BLaER1 treated with 17β-estradiol and CSF1 and Interleukin-3, amounts not matched to agents 10 nM and 100 nM (cell line): ENCODE results near the gene CD4.

Source experiments
- H3K27ac ChIP-seq, 11 experiments: shearing (Covaris generic); formaldehyde crosslinking; 2 replicates each; pipeline ENCODE4 v1.8.1; 2022
- H3K27me3 ChIP-seq, 11 experiments: shearing (Covaris generic); formaldehyde crosslinking; 2 replicates each; pipeline ENCODE4 v1.8.1; 2022
- H3K36me3 ChIP-seq, 11 experiments: shearing (Covaris generic); formaldehyde crosslinking; 2 replicates each; pipeline ENCODE4 v1.8.1; 2022
- H3K4me1 ChIP-seq, 10 experiments: shearing (Covaris generic); formaldehyde crosslinking; 2 replicates each; pipeline ENCODE4 v1.8.1; 2022
- H3K4me2 ChIP-seq, 11 experiments: shearing (Covaris generic); formaldehyde crosslinking; 2 replicates each; pipeline ENCODE4 v1.8.1; 2022
- H3K4me3 ChIP-seq, 10 experiments: shearing (Covaris generic); formaldehyde crosslinking; 2 replicates each; pipeline ENCODE4 v1.8.1; 2022
- H3K9ac ChIP-seq, 11 experiments: shearing (Covaris generic); formaldehyde crosslinking; 2 replicates each; pipeline ENCODE4 v1.8.1; 2022
- H3K9me3 ChIP-seq, 11 experiments: shearing (Covaris generic); formaldehyde crosslinking; replicated peaks in 1 of 11; 2 replicates each; pipeline ENCODE4 v1.8.1; 2022
- H4K20me1 ChIP-seq, 11 experiments: shearing (Covaris generic); formaldehyde crosslinking; 2 replicates each; pipeline ENCODE4 v1.8.1; 2022
- Cebpa-rat ChIP-seq, 11 experiments: shearing (Covaris generic); IDR thresholded peaks; 2 replicates each; pipeline ENCODE4 v1.8.1; 2022

CD4 gene

DNA sequence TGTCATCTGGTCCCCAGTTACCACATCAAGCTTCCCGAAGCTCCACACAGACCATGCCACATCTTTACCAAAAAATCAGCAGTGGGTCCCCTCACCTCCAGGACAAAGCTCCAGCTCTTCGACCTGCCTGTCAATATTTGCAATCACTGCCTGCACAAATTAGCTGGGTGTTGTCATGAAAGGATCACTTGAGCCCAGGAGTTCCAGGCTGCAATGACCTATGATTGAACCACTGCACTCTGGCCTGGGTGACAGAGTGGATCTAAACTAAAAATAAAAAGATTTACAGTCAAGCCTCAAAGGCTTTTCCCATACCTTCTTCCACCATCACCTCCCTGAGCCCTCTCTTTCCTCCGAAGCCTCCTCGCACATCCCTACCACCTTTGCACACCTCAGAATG is 7.2 kb downstream of the CD4 start:
- H3K9me3 ChIP-seq = peaks cover 0 to 4% (median 0%) of the 10 kb centered on the region in 11 experiments; a peak in 1 of 22 replicates
- peaks cover 0 to 20% (median 0%) of the 10 kb centered on the region in 11 experiments; a peak in 2 of 22 replicates for H3K36me3 ChIP-seq
- H3K27ac ChIP-seq = no peak overlapping the region
- no peak overlapping the region for H3K4me3 ChIP-seq
- peaks cover 0 to 30% (median 3%) of the 10 kb centered on the region in 11 experiments; a peak in 10 of 22 replicates for H4K20me1 ChIP-seq
- H3K27me3 ChIP-seq = peaks cover 43 to 89% (median 81%) of the 10 kb centered on the region in 11 experiments
- no peak overlapping the region for H3K4me2 ChIP-seq
- TF ChIP-seq Cebpa-rat (IDR thresholded peaks at IDR 0.05) = no peak
- no peak overlapping the region for H3K9ac ChIP-seq
- H3K4me1 ChIP-seq = peaks cover 22 to 27% (median 24%) of the 10 kb centered on the region in 10 experiments

DNA sequence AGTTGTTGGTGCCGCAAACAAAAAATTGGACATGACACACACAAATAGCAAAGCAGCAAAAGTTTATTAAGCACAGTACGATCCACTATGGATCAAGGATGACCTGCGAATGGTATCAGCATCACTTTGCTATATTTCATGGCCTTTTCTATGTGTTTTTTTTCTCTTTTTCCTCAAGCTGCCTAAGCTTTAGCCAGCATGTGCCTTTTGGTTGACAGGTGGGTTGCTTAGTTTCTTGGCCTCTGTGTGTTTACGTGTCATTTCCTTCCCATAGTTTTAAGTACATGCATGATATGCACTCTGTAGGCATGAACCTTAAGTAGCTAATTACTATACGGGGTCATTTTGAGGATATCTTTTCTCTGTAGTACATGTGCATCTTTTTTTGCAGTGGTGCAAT is 9.8 kb downstream of the CD4 start:
- H3K27me3 ChIP-seq = peaks cover 43 to 68% (median 63%) of the 10 kb centered on the region in 11 experiments
- H3K9me3 ChIP-seq = peaks cover 0 to 4% (median 0%) of the 10 kb centered on the region in 11 experiments; a peak in 3 of 22 replicates
- H3K9ac ChIP-seq = no peak overlapping the region
- peaks cover 0 to 32% (median 0%) of the 10 kb centered on the region in 11 experiments; a peak in 3 of 22 replicates for H3K36me3 ChIP-seq
- H3K4me2 ChIP-seq = no peak overlapping the region
- H3K27ac ChIP-seq = no peak overlapping the region
- H3K4me1 ChIP-seq = 0 out of 20 replicates have a peak, but pooled peaks cover 0 to 1% (median 0%) of the 10 kb centered on the region in 10 experiments
- peaks cover 0 to 14% (median 0%) of the 10 kb centered on the region in 11 experiments; a peak in 4 of 22 replicates for H4K20me1 ChIP-seq
- no peak for TF ChIP-seq Cebpa-rat (IDR thresholded peaks at IDR 0.05)
- H3K4me3 ChIP-seq = no peak overlapping the region

DNA sequence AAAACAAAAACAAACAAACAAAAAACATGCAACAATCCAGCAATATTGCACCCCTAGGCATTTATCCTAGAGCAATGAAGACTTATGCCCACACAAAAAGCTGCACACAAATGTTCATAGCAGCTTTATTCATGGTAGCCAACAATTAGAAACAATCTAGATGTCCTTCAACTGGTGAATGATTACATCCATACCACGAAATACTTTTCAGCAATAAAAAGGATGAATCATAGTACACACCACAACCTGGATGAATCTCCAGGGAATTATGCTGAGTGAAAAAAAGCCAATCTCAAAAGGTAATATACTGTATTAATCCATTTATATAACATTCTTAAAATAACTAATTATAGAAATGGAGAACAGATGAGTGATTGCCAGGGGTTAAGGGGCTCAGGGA is 17.8 kb downstream of the CD4 start:
- H3K27ac ChIP-seq = no peak overlapping the region
- peaks cover 0 to 13% (median 8%) of the 10 kb centered on the region in 11 experiments; a peak in 8 of 22 replicates for H3K27me3 ChIP-seq
- H3K9ac ChIP-seq = no peak overlapping the region
- H3K4me3 ChIP-seq = no peak overlapping the region
- peaks cover 0 to 4% (median 2%) of the 10 kb centered on the region in 10 experiments; a peak in 12 of 20 replicates for H3K4me1 ChIP-seq
- peaks cover 0 to 9% (median 0%) of the 10 kb centered on the region in 11 experiments; a peak in 3 of 22 replicates for H3K36me3 ChIP-seq
- no peak for TF ChIP-seq Cebpa-rat (IDR thresholded peaks at IDR 0.05)
- no peaks in the 10 kb centered on the region for H4K20me1 ChIP-seq
- no peak overlapping the region for H3K4me2 ChIP-seq
- peaks cover 0 to 3% (median 0%) of the 10 kb centered on the region in 11 experiments; a peak in 2 of 22 replicates for H3K9me3 ChIP-seq

DNA sequence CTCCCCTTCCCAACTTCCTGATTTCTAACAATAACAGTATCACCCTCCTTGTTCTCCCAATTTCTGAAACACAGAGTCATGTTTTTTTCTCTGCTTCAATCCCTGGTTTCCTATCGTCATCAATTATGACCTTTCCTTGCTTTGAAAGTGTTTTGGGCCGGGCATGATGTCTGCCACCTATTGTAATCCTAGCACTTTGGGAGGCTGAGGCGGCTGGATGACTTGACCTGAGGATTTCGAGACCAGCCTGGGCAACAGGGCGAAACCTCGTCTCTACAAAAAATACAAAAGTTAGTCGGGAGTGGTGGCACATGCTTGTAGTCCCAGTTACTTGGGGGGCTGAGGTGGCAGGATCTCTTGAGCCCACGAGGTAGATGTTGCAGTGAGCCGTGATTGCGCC is 19.7 kb downstream of the CD4 start:
- Histone ChIP-seq H3K4me1 (peaks cover 4 to 17% (median 11%) of the 10 kb centered on the region in 10 experiments; a peak in 15 of 20 replicates), H3K4me2 (no peak overlapping the region), H3K9me3 (peaks cover 0 to 2% (median 0%) of the 10 kb centered on the region in 11 experiments; a peak in 2 of 22 replicates), H3K27ac (no peak overlapping the region), H3K4me3 (no peak overlapping the region), H3K36me3 (no peaks in the 10 kb centered on the region), H3K27me3 (peaks cover 0 to 24% (median 14%) of the 10 kb centered on the region in 11 experiments; a peak in 17 of 22 replicates), H3K9ac (no peak overlapping the region), H4K20me1 (no peaks in the 10 kb centered on the region)
- no peak for TF ChIP-seq Cebpa-rat (IDR thresholded peaks at IDR 0.05)

DNA sequence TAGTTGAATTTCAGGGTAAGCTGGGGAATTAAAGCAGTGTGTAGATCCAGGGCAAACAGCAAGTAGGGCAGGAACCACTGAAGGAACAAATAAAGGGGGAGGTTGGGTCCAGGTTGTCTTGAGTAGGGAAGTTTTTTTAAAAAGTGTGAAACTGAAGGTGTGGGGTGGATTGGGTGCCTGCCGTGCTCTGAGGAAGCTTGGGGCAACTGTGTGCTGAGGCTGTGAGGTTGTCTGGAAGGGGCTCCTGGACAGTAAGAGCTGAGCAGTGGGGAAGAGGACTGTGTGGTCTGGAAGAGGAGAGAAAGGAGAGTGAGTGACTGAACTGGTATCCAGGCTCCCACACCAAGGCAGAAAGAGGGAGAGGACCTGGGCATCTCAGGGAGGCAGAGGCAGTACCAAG is 21.4 kb downstream of the CD4 start:
- Histone ChIP-seq H3K27ac (no peak overlapping the region), H3K9ac (no peak overlapping the region; a peak in 1 of 22 replicates)
- TF ChIP-seq Cebpa-rat (IDR thresholded peaks at IDR 0.05) = no peak

DNA sequence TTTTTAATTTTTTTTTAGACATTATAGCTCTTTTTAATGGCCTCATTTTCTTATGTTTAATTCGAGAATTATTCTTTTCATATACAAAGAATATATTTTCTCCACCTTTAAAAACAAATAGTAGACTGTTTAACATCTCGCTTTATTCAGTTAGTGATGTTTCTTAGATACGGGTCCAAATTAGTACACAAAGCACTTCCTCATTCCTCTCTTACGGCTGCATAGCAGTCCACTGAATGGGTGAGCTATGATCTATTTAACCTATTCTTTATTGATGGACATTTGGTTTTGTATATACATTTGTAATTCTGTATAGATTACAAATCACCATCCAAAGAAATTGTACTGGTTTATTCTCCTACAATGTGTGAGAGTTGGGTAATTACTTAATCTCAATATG is 24.0 kb downstream of the CD4 start:
- H3K27ac ChIP-seq = no peak overlapping the region
- no peaks in the 10 kb centered on the region; a peak in 2 of 22 replicates for H4K20me1 ChIP-seq
- peaks cover 11 to 30% (median 17%) of the 10 kb centered on the region in 10 experiments; a peak in 17 of 20 replicates for H3K4me1 ChIP-seq
- no peak for TF ChIP-seq Cebpa-rat (IDR thresholded peaks at IDR 0.05)
- peak overlapping the region in 3 of 11 experiments; percentile 59 to 76 (median 60); a peak in 4 of 22 replicates for H3K4me2 ChIP-seq
- no peaks in the 10 kb centered on the region for H3K9me3 ChIP-seq
- H3K9ac ChIP-seq = no peak overlapping the region
- H3K36me3 ChIP-seq = no peaks in the 10 kb centered on the region
- H3K4me3 ChIP-seq = no peak overlapping the region
- H3K27me3 ChIP-seq = peaks cover 0 to 49% (median 35%) of the 10 kb centered on the region in 11 experiments; a peak in 20 of 22 replicates

More for the DNA sequence above, 21.4 kb downstream of the CD4 start:
- no peak overlapping the region for H3K4me2 ChIP-seq
- no peak overlapping the region for H3K4me3 ChIP-seq
- H3K36me3 ChIP-seq = no peaks in the 10 kb centered on the region
- peaks cover 11 to 22% (median 17%) of the 10 kb centered on the region in 10 experiments; a peak in 17 of 20 replicates for H3K4me1 ChIP-seq
- H3K27me3 ChIP-seq = peaks cover 0 to 41% (median 31%) of the 10 kb centered on the region in 11 experiments; a peak in 20 of 22 replicates
- no peaks in the 10 kb centered on the region for H3K9me3 ChIP-seq
- H4K20me1 ChIP-seq = no peaks in the 10 kb centered on the region; a peak in 2 of 22 replicates

DNA sequence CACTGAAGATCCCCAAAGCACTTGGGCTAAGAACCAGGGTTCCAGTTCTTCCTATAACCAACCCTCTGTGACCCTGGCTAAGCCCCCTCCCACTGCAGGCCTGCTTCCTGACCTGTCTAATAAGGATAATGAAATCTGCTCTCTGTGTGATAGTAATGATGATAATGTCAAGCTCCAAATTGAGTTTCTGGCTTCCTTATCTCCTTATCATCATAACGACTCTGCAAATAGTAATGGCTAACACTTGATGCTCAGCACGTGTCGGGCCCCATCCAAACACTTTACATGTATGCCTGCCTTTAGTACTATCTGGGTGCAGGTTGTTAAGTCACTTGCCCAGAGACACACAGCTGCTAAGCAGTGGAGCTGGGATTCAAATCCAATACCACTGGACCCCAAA is 27.3 kb downstream of the CD4 start:
- Histone ChIP-seq H3K27ac (no peak overlapping the region), H3K9me3 (no peaks in the 10 kb centered on the region), H3K4me2 (peak overlapping the region in 2 of 11 experiments; percentile 6 to 14; a peak in 1 of 22 replicates), H3K27me3 (peaks cover 13 to 66% (median 56%) of the 10 kb centered on the region in 11 experiments), H3K4me1 (peaks cover 17 to 51% (median 33%) of the 10 kb centered on the region in 10 experiments; a peak in 18 of 20 replicates), H3K4me3 (no peak overlapping the region), H3K36me3 (no peaks in the 10 kb centered on the region; a peak in 1 of 22 replicates), H4K20me1 (peaks cover 0 to 20% (median 0%) of the 10 kb centered on the region in 11 experiments; a peak in 5 of 22 replicates), H3K9ac (no peak overlapping the region)
- TF ChIP-seq Cebpa-rat (IDR thresholded peaks at IDR 0.05) = no peak

DNA sequence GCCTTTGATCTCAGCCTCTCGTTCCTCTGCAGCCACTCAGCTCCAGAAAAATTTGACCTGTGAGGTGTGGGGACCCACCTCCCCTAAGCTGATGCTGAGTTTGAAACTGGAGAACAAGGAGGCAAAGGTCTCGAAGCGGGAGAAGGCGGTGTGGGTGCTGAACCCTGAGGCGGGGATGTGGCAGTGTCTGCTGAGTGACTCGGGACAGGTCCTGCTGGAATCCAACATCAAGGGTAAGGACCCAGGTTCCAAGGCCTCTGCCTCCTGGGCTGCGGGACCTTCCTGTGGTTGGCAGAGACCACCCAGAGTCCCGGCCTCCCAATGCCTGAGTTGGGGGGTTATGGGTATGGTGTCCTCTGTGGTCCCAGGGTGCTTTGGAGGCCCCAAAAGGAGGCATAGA is 27.8 kb downstream of the CD4 start:
- H4K20me1 ChIP-seq = peaks cover 0 to 24% (median 0%) of the 10 kb centered on the region in 11 experiments; a peak in 5 of 22 replicates
- no peaks in the 10 kb centered on the region for H3K9me3 ChIP-seq
- no peak overlapping the region for H3K27ac ChIP-seq
- H3K4me1 ChIP-seq = peaks cover 22 to 54% (median 35%) of the 10 kb centered on the region in 10 experiments; a peak in 18 of 20 replicates
- no peak overlapping the region for H3K4me2 ChIP-seq
- no peaks in the 10 kb centered on the region; a peak in 1 of 22 replicates for H3K36me3 ChIP-seq
- no peak overlapping the region for H3K9ac ChIP-seq
- peaks cover 18 to 71% (median 61%) of the 10 kb centered on the region in 11 experiments for H3K27me3 ChIP-seq
- H3K4me3 ChIP-seq = no peak overlapping the region
- TF ChIP-seq Cebpa-rat (IDR thresholded peaks at IDR 0.05) = no peak

DNA sequence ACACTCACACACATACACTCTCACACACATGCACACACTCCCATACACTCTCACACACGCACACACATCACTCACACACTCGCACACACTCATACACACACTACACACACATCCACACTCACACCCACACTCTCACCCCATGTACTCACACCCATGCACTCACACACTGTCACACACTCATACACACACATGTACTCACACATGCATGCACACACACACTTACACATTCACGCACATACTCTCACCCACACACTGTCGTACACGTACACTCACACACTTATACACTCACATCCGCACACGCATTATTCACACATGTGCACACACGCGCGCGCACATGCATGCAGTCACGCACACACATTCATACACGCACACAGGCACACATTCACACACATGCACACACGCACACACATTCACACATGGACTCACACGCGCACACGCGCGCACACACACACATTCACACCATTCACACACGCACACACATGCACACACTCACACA is 28.4 kb downstream of the CD4 start:
- Histone ChIP-seq H4K20me1 (peaks cover 0 to 27% (median 0%) of the 10 kb centered on the region in 11 experiments; a peak in 5 of 22 replicates), H3K27ac (no peak overlapping the region), H3K9ac (no peak overlapping the region), H3K4me1 (peaks cover 16 to 52% (median 31%) of the 10 kb centered on the region in 10 experiments; a peak in 18 of 20 replicates), H3K4me2 (no peak overlapping the region), H3K9me3 (no peaks in the 10 kb centered on the region), H3K4me3 (no peak overlapping the region), H3K36me3 (no peaks in the 10 kb centered on the region; a peak in 1 of 22 replicates), H3K27me3 (peaks cover 24 to 77% (median 68%) of the 10 kb centered on the region in 11 experiments)
- TF ChIP-seq Cebpa-rat (IDR thresholded peaks at IDR 0.05) = no peak
